ENCODE data around the gene HYAL1.

HYAL1 gene, protein sequence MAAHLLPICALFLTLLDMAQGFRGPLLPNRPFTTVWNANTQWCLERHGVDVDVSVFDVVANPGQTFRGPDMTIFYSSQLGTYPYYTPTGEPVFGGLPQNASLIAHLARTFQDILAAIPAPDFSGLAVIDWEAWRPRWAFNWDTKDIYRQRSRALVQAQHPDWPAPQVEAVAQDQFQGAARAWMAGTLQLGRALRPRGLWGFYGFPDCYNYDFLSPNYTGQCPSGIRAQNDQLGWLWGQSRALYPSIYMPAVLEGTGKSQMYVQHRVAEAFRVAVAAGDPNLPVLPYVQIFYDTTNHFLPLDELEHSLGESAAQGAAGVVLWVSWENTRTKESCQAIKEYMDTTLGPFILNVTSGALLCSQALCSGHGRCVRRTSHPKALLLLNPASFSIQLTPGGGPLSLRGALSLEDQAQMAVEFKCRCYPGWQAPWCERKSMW

DNA sequence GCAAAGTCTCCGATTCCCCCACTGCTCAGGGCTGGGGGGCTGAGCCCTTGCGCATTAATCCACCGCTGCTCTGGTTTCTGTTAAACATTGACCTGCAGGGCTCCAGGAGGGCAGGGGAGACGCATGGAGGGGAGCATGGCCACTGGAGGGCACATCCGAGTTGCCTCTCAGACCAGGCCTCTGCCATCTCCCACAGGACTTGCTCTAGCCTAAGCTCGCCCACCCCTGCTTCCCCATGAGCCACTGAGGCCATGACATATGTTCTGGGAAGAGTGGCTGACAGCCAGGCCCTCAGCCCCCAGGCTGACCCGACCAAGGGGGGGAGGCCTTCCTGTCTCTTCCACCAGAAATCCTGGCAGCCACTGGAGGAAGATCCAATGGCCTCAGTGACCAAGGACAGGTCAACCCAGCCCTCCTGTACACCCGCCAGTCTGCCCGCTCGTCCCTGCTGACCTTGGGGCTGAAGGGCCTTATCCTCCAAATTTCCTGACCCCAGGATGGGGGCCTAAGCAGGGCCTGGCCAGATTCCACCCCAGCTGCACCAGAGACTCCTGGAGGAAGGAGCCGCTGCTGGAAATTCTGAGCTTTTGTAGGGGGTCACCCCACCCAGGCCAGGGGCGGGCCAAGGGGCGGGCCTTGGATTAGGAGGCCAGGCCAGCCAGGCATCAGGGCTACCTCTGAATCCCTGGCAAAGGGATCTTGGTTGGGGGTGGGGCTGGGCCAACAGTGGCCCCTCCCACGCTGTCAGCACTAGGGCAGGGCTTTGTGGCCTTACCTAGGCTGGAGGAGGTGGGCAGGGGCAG lies at the start of gene HYAL1:
Gene HYAL1 (minus strand): TSS at position 562 of the 803 bp plus-strand sequence. CDS start 618 bp downstream, outside the sequence.
- no peak for DNase-seq

DNA sequence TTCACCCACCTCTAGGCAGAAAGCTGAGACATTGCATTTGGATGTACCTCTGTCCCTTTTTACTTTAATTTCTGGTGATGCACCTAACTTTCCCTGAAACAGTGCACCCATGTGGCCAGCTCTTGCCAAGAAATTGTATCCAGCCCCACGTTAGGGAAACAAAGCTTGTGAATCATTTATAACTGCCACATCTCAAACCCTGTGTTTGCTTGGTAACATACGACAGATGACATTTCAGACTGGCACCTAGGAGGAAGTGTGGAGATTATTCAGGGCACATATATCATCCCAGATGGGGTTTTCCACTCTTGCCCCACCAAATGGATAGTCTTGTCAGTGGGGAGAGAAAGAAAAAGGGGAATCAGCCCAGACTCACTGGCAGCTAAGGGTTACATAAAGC lies 49.4 kb upstream of the HYAL1 start:
- DNase-seq: peak; percentile 6 to 33

DNA sequence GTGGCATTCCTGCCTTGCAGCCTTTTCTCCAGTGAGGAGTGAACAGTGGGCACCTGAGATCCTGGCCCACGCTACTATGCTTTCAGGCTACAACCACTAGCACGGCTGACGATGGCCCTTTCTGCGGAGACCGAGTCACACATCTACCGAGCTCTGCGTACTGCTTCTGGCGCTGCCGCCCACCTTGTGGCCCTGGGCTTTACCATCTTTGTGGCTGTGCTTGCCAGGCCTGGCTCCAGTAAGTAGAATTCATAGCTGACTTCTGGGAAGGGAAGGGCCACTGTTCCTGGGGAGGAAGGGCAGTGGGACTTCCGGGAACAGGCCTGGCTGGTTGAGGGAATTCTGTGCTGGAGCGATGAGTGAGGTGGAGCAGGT lies 47.9 kb upstream of the HYAL1 start:
- DNase-seq: no peak

DNA sequence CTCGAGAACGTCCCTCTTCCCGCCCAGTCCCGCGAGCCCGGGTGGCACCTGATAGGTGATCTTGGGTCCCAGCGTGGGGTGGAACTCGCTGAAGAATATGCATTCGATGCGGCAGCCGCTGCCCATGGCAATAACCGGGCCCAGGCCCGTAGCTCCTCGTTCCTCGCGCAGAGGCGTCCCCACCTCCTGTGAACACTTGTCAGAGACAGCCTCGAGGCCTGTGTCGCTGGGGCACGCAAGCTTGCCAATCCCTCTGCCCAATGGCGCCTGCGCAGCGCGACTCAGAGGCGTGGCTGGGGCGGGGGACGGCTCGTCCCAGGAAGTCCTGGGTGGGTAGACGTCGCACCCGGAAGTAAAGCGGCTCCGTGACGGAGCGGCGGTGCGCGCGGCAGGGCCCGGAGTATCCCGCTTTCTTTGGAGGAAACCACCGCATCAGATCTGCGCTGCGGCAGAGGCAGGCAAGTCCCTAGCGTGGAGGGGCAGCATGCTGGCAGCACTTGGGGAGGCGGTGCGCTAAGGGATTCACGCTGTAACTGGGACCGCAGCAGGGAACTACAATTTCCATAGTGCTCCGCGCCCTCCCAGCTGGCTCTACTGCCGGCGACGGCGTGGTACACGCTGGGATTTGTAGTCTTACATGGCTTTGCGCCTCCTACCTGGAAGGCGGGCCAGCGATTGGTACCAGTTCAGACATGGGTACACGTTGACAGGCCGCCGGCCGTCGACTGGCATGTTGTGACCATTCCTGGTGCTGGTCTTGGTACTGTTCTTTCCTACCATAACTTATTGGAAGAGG lies 47.4 kb upstream of the HYAL1 start, which contains the start of the genes CYB561D2 and NPRL2:
Gene CYB561D2 (plus strand): TSS at position 336 of the 796 bp plus-strand sequence. CDS start 572 bp downstream, outside the sequence.
Gene NPRL2 (minus strand): TSS at position 249 of the 796 bp plus-strand sequence. CDS start 123 bp downstream, at position 126.
- peak; percentile 88 to 95 for DNase-seq

DNA sequence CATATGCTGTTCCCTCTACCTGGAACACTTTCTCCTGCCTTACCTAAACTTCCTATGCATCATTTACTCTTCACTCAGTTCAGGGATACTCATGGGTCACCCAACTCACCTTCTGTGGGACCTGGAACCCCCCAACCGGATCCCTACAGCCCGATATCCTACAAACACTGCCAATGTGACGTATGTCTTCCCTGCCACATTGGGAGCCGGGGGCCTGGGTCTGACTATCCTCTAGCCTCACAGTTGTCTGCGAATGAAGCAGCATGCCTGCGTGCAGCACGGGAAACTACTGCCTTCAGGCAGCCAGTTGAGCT lies 46.8 kb upstream of the HYAL1 start:
- DNase-seq: no peak

DNA sequence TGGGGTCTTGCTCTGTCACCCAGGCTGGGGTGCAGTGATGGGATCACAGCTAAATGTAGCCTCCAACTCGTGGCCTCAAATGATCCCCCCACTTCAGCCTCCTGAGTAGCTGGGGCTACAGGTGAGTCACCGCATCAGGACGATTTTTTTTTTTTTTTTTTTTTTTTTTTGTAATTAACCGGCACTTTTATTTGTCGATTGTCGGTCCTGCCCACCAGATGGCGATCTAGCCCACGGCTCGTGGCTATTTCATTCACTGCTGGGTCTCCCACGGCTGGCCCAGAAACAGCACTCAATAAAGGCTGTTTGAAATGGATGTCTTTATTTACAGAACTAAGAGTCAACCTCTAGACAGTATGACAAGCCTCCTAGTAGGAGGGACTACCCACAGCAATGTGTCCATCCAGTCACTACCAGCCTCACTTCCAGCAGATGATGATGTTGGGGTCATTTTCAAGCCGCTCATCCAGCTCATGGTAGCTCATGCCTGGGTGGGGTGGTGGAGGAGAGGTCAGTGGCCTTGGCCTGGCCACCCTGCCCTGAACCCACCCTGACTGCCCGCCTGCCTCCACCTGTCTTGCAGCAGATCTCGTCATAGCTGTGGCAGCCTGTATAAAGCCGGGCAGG lies 43.9 kb upstream of the HYAL1 start:
- DNase-seq: peak; percentile 58 to 81

DNA sequence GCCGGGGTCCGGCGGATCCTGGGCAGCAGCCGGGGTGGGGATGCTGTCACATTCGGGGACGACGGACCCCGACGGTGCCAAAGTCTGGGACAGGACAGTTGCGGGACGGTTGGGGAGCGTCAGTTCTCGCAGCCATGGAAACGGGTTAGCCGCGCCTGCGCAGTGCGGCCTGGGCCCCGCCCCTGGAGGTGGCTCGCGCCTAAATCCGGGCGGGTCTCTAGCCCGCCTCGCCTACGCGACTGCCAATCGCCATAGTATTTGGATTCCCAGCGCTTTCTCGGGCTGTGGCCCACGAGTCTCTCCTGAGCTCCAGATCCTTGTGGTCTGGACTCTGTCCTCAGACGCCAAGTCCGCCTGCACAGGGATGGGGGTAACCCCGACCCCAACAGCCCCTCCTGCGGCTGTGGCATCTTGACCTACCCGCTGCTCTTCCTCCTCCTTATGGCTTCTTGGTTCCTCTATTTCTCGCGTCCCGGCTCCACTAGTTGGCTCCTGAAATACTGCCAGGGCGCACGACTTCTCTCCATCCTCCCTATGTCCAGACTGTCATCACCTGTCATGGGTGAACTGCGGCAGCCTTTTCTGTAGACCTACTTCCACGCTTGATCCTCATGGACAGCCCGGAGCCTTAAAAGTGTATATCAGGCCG lies 42.3 kb upstream of the HYAL1 start, which contains the start of gene ZMYND10:
Gene ZMYND10 (minus strand): TSS at position 147 of the 649 bp plus-strand sequence. CDS start 153 bp downstream, outside the sequence.
- DNase-seq: peak; percentile 9 to 79

DNA sequence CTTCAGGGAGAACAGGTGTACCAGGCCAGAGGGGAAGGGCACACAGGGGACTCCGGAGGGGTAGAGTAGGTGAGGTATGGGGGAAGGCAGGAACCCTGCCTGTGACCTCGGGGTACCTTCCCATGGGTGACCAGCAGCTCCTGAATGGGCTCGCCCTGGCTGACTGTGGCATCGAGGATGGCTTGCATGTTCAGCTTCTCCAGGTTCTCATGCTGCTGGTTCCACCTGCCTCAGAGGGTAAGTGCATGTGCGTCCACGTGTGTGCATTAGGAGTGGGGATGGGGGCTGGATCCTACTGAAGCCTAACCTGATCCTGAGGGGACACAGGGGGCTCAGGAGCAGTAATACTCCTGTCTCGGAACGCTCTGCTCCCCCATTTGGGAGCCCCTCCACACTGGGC lies 41.6 kb upstream of the HYAL1 start:
- no peak for DNase-seq

DNA sequence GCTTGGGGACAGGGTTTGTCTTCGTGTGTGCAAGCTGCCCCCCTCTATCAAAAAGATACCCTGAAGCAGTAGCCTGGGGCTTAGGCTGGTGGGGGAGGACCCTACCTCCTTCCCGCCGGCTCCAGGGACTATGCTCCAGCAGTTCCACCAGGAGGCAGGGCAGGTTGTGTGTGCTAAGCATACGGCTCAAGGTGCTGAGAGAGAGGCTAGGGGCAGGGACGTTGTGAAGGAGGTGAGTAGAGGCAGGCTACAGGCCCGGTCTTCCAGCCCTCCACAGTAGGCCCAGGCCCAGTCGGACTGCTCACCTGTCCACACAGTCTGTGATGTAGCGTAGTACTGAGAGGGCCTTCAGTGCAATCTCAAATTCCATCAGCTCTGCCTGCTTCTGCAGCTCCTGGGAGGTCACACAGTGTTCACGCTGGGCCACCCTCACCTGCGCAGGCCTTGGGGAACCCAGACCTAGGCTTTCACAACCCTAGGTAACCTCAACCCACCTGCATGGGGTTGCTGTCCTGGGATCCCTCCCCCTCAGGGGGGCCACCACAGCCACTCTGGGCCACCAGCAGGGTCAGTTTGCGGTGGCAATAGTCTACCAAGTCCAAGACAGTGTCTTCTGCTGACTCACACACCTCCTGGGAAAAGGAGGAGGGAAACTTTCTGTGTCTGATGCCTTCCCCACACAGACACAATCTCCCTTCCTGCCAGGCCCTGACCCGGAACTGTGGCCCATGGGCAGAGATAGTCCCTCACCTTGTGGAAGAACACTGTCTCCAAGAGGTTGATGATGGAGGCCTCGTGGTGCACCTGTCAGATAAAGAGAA lies 39.6 kb upstream of the HYAL1 start:
- no peak for DNase-seq

DNA sequence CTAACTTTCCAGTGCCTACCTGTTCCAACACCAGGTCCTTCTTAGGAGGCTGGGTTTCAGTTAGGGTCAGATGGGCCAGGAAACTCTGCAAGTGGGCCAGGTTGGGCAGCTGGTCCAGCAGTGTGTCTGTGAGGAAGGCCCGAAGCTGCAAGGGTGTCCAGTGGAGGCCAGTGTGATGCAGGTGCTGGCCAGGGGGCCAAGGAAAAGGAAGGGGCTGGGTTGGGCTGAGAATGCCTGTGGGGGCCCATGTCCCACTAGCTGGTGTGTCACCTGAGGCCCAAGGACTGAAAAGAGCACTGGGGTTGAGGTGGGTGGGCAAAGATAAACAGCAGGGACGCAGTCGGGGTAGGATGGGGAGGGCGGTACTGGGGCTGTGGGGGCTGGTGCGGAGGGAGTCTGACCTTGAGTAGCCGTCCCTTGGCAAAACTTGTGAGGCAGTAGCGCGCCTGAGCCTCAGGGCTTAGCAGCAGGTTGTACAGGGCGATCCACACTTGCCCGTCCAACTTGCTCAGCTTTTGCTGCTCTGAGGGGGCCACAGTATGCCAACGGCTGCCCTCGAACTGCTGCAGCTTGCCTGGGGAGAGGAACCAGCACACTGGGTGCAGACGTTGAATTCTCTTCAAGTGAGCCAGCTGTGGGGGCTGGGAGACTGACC lies 38.7 kb upstream of the HYAL1 start:
- no peak for DNase-seq

DNA sequence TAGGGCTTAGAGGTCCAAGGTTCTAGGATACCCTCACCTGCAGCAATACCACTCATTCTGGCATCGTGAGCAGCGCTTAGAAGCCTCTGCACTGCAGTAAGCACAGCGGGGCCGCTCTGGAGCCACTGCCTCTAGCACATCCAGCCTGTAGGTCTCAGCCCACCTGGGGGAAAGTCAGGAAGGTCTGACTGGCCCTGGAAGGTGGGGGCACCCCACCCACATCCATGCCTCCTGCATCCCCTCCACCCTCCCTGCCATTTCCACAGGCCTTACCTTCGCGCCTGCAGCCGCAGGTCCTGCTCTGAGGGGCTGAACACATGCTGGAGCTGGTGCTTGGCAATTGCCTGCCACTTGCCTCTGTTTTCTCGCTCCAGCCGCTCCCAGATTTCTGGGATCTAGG lies 38.2 kb upstream of the HYAL1 start:
- DNase-seq: no peak

DNA sequence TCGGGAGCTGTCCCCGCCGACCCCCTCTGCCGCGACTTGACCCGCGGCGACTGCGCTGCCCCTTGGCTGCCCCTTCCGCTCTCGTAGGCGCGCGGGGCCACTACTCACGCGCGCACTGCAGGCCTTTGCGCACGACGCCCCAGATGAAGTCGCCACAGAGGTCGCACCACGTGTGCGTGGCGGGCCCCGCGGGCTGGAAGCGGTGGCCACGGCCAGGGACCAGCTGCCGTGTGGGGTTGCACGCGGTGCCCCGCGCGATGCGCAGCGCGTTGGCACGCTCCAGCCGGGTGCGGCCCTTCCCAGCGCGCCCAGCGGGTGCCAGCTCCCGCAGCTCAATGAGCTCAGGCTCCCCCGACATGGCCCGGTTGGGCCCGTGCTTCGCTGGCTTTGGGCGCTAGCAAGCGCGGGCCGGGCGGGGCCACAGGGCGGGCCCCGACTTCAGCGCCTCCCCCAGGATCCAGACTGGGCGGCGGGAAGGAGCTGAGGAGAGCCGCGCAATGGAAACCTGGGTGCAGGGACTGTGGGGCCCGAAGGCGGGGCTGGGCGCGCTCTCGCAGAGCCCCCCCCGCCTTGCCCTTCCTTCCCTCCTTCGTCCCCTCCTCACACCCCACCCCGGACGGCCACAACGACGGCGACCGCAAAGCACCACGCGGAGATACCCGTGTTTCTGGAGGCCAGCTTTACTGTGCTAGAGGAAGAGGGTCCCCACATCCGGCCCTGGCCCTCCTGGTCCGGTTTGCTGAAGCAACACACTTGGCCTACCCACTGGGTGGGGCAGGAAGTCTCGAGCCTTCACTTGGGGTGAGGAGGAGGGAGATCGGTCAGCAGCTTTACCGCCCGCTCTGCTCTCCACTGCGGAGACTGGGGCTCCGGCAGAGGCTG lies 37.3 kb upstream of the HYAL1 start, which contains the start of gene RASSF1:
Gene RASSF1 (minus strand): TSS at position 389 of the 882 bp plus-strand sequence. CDS start 31 bp downstream, at position 358.
- DNase-seq: no peak

DNA sequence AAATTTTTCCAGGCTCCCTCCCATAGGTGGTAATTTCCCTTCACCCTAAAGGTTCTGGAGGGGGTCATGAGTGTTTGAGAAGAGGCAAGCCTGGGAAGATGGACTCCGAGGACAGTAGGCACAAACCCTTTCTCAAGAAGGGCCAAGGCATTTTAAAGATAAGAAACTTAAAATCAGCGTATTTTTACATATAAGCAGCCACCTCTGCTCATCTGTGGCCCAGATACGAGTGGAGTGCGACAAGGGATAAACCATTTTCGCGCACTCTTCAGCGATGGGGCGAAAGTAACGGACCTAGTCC lies 36.7 kb upstream of the HYAL1 start:
- no peak for DNase-seq

DNA sequence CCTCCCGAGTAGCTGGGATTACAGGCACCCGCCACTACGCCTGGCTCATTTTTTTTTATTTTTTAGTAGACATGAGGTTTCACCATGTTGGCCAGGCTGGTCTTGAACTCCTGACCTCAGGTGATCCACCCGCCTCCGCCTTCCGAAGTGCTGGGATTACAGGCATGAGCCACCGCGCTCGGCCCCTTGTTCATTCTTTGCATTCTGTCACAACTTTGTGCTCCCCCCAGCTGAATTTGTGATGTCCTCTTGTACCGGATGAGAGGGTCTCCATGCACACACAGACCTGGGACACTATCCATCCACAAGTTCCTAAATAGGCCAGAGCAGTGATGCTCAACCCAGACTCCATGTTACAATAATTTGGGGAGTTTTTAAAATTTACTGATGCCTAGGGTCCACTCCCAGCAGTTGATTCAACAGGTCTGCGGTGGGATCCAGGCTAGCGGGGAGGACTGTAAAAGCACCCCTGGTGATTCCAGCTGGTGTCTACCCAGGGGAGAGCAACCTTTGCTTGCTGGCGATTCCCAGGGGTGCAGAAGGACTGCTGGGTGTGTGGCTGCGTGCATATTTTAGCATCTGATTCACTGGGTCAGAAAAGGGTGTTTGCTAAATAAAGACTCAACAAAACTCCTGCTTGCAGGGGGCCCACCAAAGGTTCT lies 36.2 kb upstream of the HYAL1 start:
- DNase-seq: no peak

DNA sequence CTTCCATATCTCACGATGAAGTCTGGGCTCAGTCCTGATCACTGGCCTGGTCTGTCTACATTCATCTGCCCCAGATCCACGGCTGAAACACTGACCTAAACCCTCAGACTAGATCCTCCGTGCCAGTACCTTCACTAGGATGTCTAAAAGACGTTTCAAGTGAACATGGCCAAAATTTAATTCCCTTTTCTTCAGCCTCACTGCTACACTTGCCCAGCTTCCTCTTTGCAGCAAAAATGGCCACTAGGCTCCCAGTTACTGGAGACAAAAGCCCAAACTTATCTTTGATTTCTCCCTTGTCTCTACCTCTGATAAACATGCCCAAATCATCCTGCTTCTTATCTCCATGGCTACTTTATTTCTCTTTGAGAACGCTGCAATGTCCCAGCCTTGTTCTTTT lies 35.6 kb upstream of the HYAL1 start:
- no peak for DNase-seq

DNA sequence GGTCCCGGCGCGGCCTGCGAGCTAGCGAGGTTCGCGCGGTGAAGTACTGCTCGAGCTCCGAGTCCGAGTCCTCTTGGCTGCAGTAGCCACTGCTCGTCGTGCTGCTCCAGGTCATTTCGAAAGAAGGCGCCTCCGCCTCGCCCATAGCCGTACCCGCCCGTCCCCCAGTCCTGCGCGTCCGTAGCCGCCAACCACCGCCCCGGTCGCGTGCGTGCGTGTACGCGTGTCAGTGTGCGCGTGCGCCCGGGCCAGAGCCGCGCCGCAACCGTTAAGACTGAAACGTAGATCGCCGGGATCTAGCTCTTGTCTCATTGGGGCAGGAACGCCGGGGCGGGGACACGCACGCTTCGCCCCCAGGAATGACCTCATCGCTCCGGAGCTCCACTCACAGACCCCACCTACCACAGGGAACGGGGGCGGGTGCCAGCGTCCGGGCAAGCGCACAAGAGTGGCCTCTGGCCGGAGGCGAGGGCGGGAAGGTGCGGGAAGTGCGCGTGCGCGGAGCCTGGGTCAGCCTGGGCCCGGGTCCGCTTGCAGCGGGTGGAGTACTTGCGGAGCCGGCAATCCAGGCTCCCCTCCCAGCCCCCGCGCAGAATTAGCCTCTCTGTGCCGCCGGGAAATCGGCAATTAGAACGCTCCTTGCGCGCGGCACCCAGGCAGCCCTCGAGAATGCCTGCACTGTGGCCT lies 33.9 kb upstream of the HYAL1 start:
- peak; percentile 97 to 99 for DNase-seq

DNA sequence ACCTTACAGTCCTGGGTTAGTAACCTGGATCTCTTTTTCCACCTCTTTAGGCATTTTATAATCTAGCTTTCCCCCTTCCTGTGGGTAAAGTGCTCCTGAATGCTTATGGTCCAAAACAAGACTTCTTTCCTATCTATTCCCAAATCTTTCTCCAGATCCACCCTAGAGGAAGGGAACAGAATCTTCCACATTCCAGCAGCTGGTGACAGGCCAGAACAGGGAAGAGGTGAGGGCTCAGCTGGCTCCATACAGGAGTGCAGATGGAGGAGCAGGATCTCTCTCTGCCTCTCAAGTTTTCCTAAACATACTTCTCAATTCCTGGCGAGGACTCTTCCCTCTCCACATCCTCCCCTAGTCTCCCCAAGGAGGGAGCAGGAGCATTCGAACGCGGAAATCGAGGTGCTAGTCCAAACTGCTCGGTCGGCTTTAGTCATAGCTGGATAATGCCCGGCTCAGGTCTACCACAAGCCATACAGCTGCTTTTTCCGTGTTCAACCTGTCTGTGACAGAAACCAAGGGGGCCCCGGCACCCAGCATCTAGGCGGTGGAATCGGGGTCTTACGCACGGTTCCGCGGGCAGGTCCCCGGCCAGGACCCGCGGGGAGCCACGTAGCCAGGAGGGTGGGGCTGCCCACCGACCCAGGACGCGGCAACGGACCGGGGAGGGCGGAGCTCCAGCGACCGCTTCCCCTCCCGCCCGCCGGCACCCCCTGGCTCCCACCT lies 33.2 kb upstream of the HYAL1 start:
- DNase-seq: peak in 1 of 2 experiments; percentile 44
